GM23338 (cell line): ENCODE data around the gene MAP3K13.

ENCODE experiments used
- CREB1 ChIP-seq: fragments of 250-450 bp; sonication (Bioruptor Pico); IDR thresholded peaks from 2 replicates; pipeline ENCODE4 v1.5.0; 2020; ENCODE audit warnings: low read depth, mild to moderate bottlenecking, moderate library complexity
- CTCF ChIP-seq, 2 experiments: fragments of 200-600 bp in 1 of 2; sonication (generic) in 1 of 2; conservative IDR thresholded peaks; 2 replicates each; pipeline versions ENCODE4 v1.5.1 to v1.6.1; 2016 to 2017; ENCODE audit warnings: antibody characterized with exemption in 2 of 2, low read depth in 2 of 2, mild to moderate bottlenecking in 2 of 2, moderate library complexity in 1 of 2
- ETS1 ChIP-seq: IDR thresholded peaks from 2 replicates; pipeline ENCODE4 v1.6.1; 2016; ENCODE audit warnings: antibody characterized with exemption
- EZH2 ChIP-seq: fragments of 200-600 bp; sonication (generic); IDR thresholded peaks from one replicate; pipeline ENCODE4 v1.8.0; 2017; ENCODE audit warnings: antibody characterized with exemption, mild to moderate bottlenecking, low read depth; ENCODE audit not compliant: unreplicated experiment
- EZH2phosphoT487 ChIP-seq: fragments of 200-600 bp; sonication (generic); IDR thresholded peaks from one replicate; pipeline ENCODE4 v1.8.1; 2018; ENCODE audit warnings: antibody characterized with exemption; ENCODE audit not compliant: unreplicated experiment
- JUNB ChIP-seq: IDR thresholded peaks from one replicate; pipeline ENCODE4 v1.6.1; 2016; ENCODE audit warnings: antibody characterized with exemption; ENCODE audit not compliant: unreplicated experiment
- NANOG ChIP-seq: IDR thresholded peaks from 2 replicates; pipeline ENCODE4 v1.6.1; 2016; ENCODE audit warnings: antibody characterized with exemption, borderline replicate concordance
- POLR2AphosphoS5 ChIP-seq: IDR thresholded peaks from 2 replicates; pipeline ENCODE4 v1.6.1; 2016; ENCODE audit warnings: antibody characterized with exemption, low read depth
- REST ChIP-seq: IDR thresholded peaks from one replicate; pipeline ENCODE4 v1.6.1; 2018; ENCODE audit warnings: antibody characterized with exemption; ENCODE audit not compliant: unreplicated experiment
- STAT1 ChIP-seq: IDR thresholded peaks from one replicate; pipeline ENCODE4 v1.6.1; 2016; ENCODE audit warnings: antibody characterized with exemption; ENCODE audit not compliant: unreplicated experiment
- ZNF331 ChIP-seq: fragments of 250-450 bp; sonication (Bioruptor Pico); IDR thresholded peaks from 2 replicates; pipeline ENCODE4 v1.5.0; 2020; ENCODE audit warnings: low read depth, mild to moderate bottlenecking, moderate library complexity
- ZNF462 ChIP-seq: fragments of 250-450 bp; sonication (Bioruptor Pico); IDR thresholded peaks from 2 replicates; pipeline ENCODE4 v1.5.0; 2020; ENCODE audit warnings: mild to moderate bottlenecking, moderate library complexity

- TF ChIP-seq CTCF (conservative IDR thresholded peaks at IDR 0.05; ENCODE audit: low read depth in 2 of 2) (no peak), POLR2AphosphoS5 (no peak), EZH2 (no peak), REST (no peak), ZNF462 (CRISPR knock-in tag) (no peak), EZH2phosphoT487 (no peak), CREB1 (CRISPR knock-in tag) (no peak), STAT1 (no peak), ETS1 (no peak), ZNF331 (no peak), JUNB (no peak), NANOG (no peak)
These were observed 107.4 kb downstream of the MAP3K13 start for GRCh38 chr3:185470323-185470722.
